Motor neuron (in vitro differentiated cells): ENCODE data around the gene C17orf50. TPM values are rescaled to one million over a fixed set of nuclear protein-coding genes. Genes with fewer than 3 reads are reported as not detected.

Experiments used
- total RNA-seq, 8 experiments: library from RNA; unstranded; fragments of 300-600 nt; gene quantifications; 2 replicates each; pipeline versions ENCODE4 v1.2.3 to v1.2.4, GENCODE V29; 2022

C17orf50 gene
- total RNA-seq, 8 experiments from 2014 or later: 0.33 to 0.85 (median 0.63) TPM; not detected in 2

Other genes starting within 250 kb of the C17orf50 start
- gene SLFN12L, start 223.2 kb upstream of the C17orf50 start, total RNA-seq: under 1 TPM in 4 of 8 experiments, not detected in 4; 0.10 to 0.57 (median 0.19) TPM
- under 1 TPM in 5 of 8 experiments, not detected in 3; 0.08 to 0.45 (median 0.10) TPM for gene SLFN14, start 200.1 kb upstream of the C17orf50 start, total RNA-seq
- gene PEX12, start 182.3 kb upstream of the C17orf50 start, total RNA-seq: 10 to 100 TPM in 2 of 8 experiments, 1 to 10 TPM in 6; 3.9 to 13.0 (median 6.8) TPM
- 100 to 1,000 TPM in 5 of 8 experiments, 10 to 100 TPM in 3; 63.8 to 204 (median 126) TPM for gene AP2B1, start 173.6 kb upstream of the C17orf50 start, total RNA-seq
- gene RASL10B, start 29.2 kb upstream of the C17orf50 start, total RNA-seq: 10 to 100 TPM in 5 of 8 experiments, 1 to 10 TPM in 2, under 1 TPM in 1; 0.61 to 33.6 (median 10.7) TPM
- 1 to 10 TPM in 1 of 8 experiments, under 1 TPM in 5, not detected in 2; 0.08 to 1.8 (median 0.22) TPM for gene GAS2L2, start 7.6 kb upstream of the C17orf50 start, total RNA-seq
- 10 to 100 TPM in 1 of 8 experiments, 1 to 10 TPM in 1, under 1 TPM in 3, not detected in 3; 0.09 to 11.1 (median 0.32) TPM for gene MMP28, start 34.8 kb downstream of the C17orf50 start, total RNA-seq
- 100 to 1,000 TPM in 2 of 8 experiments, 10 to 100 TPM in 6; 40.6 to 190 (median 53.7) TPM for gene TAF15, start 48.6 kb downstream of the C17orf50 start, total RNA-seq
- gene HEATR9, start 108.0 kb downstream of the C17orf50 start, total RNA-seq: under 1 TPM in 5 of 8 experiments, not detected in 3; 0.08 to 0.18 (median 0.14) TPM
- under 1 TPM in 3 of 8 experiments, not detected in 5; 0.47 to 0.97 (median 0.51) TPM for gene CCL5, start 119.5 kb downstream of the C17orf50 start, total RNA-seq
- 1 to 10 TPM in 2 of 8 experiments, under 1 TPM in 5, not detected in 1; 0.21 to 3.7 (median 0.76) TPM for gene RDM1, start 169.9 kb downstream of the C17orf50 start, total RNA-seq
- under 1 TPM in 1 of 8 experiments, not detected in 7; 0.66 TPM for gene LYZL6, start 182.8 kb downstream of the C17orf50 start, total RNA-seq
- under 1 TPM in 1 of 8 experiments, not detected in 7; 0.24 TPM for gene CCL16, start 220.6 kb downstream of the C17orf50 start, total RNA-seq
- under 1 TPM in 3 of 8 experiments, not detected in 5; 0.14 to 0.52 (median 0.15) TPM for gene CCL14, start 225.8 kb downstream of the C17orf50 start, total RNA-seq
- gene CCL15, start 240.7 kb downstream of the C17orf50 start, total RNA-seq: under 1 TPM in 3 of 8 experiments, not detected in 5; 0.21 to 0.47 (median 0.41) TPM